ENCODE data around the gene C2CD4A. TPM values are rescaled to one million over a fixed set of nuclear protein-coding genes. Genes with fewer than 3 reads are reported as not detected.

C2CD4A gene
- total and polyA plus RNA-seq, 2 of the 4 experiments (the other 2 are of a cell fraction): not detected

DNA sequence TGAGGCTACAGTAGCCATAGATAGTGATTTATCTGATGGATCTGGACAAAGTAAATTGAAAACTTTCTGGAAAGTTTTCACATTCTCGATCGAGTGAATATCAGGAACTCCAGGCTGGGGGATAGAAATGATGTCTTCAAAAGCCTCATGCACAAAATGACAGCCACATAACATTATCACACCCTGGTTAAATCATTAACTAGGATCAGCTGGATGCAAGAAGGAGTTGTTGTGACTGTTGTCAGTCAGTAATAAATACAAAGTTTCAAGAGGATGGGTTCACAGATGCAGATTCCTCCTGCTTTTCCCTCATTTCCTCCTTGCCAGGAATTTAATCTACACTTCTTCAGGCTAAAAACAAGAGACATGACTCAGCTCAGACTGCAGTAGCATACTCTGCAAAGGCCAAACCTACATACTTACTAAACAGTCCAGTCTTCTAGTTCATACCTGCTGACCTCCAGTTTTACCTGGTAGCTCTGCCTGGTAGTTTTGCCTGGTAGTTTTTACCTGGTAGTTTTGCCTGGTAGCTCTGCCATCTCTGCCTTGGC, 40.9 kb downstream of the C2CD4A start:
- in situ Hi-C loops (cut with MboI; ENCODE audit: low sequenced_read_pairs): no loop called here
- Histone ChIP-seq H4K8ac (ENCODE audit: low read depth in 2 of 2, low read length in 2 of 2) (no peak overlapping the region), H3K9ac (ENCODE audit: low read depth, low read length) (no peak overlapping the region), H4K5ac (ENCODE audit: low read depth, low read length) (no peak overlapping the region), H2BK20ac (ENCODE audit: low read depth, low read length) (no peak overlapping the region), H3K79me1 (ENCODE audit: low read depth in 1 of 2, low read length in 2 of 2) (no peaks in the 10 kb centered on the region), H3K4me1 (ENCODE audit: control insufficient read depth, insufficient read depth, low read length) (peaks cover 5% of the 10 kb centered on the region), H3K36me3 (ENCODE audit: control insufficient read depth, insufficient read depth, low read length) (no peaks in the 10 kb centered on the region), H3K4ac (ENCODE audit: low read depth, low read length) (no peak overlapping the region), H2AK9ac (replicated peaks; ENCODE audit: low read depth, low read length, poor library complexity) (no peak overlapping the region), H3K9me3 (ENCODE audit: control insufficient read depth, insufficient read depth, low read length) (no peaks in the 10 kb centered on the region), H3K9me1 (ENCODE audit: insufficient read depth, low read length) (0 out of 2 replicates have a peak, but pooled peaks cover 2% of the 10 kb centered on the region), H2BK5ac (ENCODE audit: low read depth, low read length, poor library complexity, severe bottlenecking) (no peak overlapping the region), H3K27me3 (ENCODE audit: control insufficient read depth, insufficient read depth, low read length) (no peaks in the 10 kb centered on the region; the same call in 1 of the 2 replicates), H3K23ac (ENCODE audit: low read depth, low read length) (no peak overlapping the region), H3K14ac (replicated peaks; ENCODE audit: low read depth, low read length) (no peak overlapping the region), H2BK120ac (ENCODE audit: low read depth, low read length) (no peak overlapping the region), H3K27ac (ENCODE audit: insufficient read depth, low read length) (no peak overlapping the region), H3K56ac (ENCODE audit: extremely low read depth, insufficient read depth, low read length) (no peak overlapping the region), H3K4me2 (ENCODE audit: low read depth, low read length) (no peak overlapping the region), H4K91ac (ENCODE audit: insufficient read depth, low read depth, low read length) (no peak overlapping the region), H2AFZ (replicated peaks; ENCODE audit: low read length, poor library complexity) (no peak overlapping the region), H4K20me1 (ENCODE audit: insufficient read depth, low read length) (no peaks in the 10 kb centered on the region), H3K18ac (ENCODE audit: low read depth, low read length) (no peak overlapping the region), H2AK5ac (ENCODE audit: low read depth, low read length) (no peak overlapping the region), H2BK15ac (ENCODE audit: low read depth, low read length) (no peak overlapping the region), H3K4me3 (ENCODE audit: insufficient read depth, low read depth, low read length) (no peak overlapping the region)
- ChIA-PET POLR2A (ENCODE audit: unreplicated experiment) (interaction anchor here (0.7 kb wide), 1 partner anchor 11 kb away, joined by 9 read pairs; no protein-coding TSS in a partner anchor), CTCF (no interaction called here)
- dilution Hi-C loops (cut with HindIII; ENCODE audit: low sequenced_read_pairs, unreplicated experiment): no loop called here
- WGBS, 2 experiments (ENCODE audit: extremely low coverage in 2 of 2, insufficient read length in 1 of 2): no CpG with 5 or more reads among the region's 2 CpGs
- intact Hi-C loops (cut with micrococcal nuclease): no loop called here
- TF ChIP-seq MAFK (IDR thresholded peaks at IDR 0.05; ENCODE audit: low read depth, low read length) (no peak), CEBPB (IDR thresholded peaks at IDR 0.05; ENCODE audit: low read depth, low read length) (no peak), RFX5 (IDR thresholded peaks at IDR 0.05; ENCODE audit: low read depth, low read length) (no peak), CHD1 (IDR thresholded peaks at IDR 0.05; ENCODE audit: low read depth, low read length) (no peak), NFE2L2 (IDR thresholded peaks at IDR 0.05; ENCODE audit: low read depth, low read length) (no peak), MXI1 (IDR thresholded peaks at IDR 0.05; ENCODE audit: borderline replicate concordance, low read depth, low read length) (no peak), FOS (IDR thresholded peaks at IDR 0.05; ENCODE audit: low read depth, low read length) (no peak)
- TF ChIP-seq, protein P1, sequence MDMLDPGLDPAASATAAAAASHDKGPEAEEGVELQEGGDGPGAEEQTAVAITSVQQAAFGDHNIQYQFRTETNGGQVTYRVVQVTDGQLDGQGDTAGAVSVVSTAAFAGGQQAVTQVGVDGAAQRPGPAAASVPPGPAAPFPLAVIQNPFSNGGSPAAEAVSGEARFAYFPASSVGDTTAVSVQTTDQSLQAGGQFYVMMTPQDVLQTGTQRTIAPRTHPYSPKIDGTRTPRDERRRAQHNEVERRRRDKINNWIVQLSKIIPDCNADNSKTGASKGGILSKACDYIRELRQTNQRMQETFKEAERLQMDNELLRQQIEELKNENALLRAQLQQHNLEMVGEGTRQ (IDR thresholded peaks at IDR 0.05; ENCODE audit: low read depth, low read length): no peak
- TF ChIP-seq, protein P2, sequence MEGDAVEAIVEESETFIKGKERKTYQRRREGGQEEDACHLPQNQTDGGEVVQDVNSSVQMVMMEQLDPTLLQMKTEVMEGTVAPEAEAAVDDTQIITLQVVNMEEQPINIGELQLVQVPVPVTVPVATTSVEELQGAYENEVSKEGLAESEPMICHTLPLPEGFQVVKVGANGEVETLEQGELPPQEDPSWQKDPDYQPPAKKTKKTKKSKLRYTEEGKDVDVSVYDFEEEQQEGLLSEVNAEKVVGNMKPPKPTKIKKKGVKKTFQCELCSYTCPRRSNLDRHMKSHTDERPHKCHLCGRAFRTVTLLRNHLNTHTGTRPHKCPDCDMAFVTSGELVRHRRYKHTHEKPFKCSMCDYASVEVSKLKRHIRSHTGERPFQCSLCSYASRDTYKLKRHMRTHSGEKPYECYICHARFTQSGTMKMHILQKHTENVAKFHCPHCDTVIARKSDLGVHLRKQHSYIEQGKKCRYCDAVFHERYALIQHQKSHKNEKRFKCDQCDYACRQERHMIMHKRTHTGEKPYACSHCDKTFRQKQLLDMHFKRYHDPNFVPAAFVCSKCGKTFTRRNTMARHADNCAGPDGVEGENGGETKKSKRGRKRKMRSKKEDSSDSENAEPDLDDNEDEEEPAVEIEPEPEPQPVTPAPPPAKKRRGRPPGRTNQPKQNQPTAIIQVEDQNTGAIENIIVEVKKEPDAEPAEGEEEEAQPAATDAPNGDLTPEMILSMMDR (conservative IDR thresholded peaks at IDR 0.05; ENCODE audit: low read depth, low read length): no peak
- TF ChIP-seq, protein P3, sequence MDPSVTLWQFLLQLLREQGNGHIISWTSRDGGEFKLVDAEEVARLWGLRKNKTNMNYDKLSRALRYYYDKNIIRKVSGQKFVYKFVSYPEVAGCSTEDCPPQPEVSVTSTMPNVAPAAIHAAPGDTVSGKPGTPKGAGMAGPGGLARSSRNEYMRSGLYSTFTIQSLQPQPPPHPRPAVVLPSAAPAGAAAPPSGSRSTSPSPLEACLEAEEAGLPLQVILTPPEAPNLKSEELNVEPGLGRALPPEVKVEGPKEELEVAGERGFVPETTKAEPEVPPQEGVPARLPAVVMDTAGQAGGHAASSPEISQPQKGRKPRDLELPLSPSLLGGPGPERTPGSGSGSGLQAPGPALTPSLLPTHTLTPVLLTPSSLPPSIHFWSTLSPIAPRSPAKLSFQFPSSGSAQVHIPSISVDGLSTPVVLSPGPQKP (IDR thresholded peaks at IDR 0.05; ENCODE audit: borderline replicate concordance, low read depth, low read length): no peak
- DNase-seq (peak; percentile 10), ATAC-seq (ENCODE audit: low read depth) (peak; percentile 49; the same call in 1 of the 2 replicates)
- no TSS peak for BruUV-seq (replicated peaks)

Measured in IMR-90 (cell line).